NCI-H748 (cell line): Measurements from ENCODE around the gene RAB40B.

Experiments
- DNase-seq: peaks from one replicate; lab custom pipeline; 2025; ENCODE audit not compliant: unreplicated experiment; lab: John Stamatoyannopoulos, UW

RAB40B gene

DNA sequence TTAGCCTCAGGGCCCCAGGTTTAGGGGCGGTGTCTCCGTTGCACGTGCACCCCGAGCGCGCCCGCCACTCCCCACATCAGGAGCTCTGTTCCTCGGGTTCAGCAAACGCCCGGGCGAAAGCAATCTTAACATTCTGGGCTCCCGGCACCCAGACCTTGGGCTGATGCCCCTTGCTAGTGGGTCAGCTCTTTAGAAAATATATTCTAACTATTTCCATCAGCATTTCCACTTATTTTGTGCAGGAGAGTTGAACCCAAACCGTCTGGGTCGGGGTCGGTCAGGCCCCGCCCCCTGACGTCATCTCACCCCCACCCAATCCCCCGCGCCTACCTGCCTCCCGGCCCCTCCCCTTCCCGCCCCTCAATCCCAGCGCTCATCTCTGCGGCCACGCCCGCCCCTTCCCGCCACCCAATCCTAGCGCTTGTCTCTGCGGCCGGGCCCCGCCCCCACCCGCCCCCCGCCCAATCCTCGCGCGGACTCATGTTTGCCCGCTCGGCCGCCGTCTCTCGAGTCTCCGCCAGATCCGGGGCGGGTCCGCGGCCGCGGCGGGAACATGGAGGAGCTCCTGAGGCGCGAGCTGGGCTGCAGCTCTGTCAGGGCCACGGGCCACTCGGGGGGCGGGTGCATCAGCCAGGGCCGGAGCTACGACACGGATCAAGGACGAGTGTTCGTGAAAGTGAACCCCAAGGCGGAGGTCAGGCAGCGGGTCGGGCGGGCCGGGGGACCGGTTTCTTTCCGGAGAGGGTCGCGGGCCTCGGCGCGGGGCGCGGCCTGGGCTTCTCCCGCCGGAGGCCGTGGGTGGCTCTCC lies 17.9 kb upstream of the RAB40B start, which contains the start of gene FN3KRP:
FN3KRP (plus strand) TSS at position 504 of the 808 bp plus-strand sequence; CDS start at position 554, 50 bp downstream.
- DNase-seq = peak; percentile 96

- no peak for DNase-seq
These were observed 14.7 kb upstream of the RAB40B start for GRCh38 chr17:82713071-82713723.

GRCh38 chr17:82710499-82711232 lies 12.2 kb upstream of the RAB40B start:
- no peak for DNase-seq

DNA sequence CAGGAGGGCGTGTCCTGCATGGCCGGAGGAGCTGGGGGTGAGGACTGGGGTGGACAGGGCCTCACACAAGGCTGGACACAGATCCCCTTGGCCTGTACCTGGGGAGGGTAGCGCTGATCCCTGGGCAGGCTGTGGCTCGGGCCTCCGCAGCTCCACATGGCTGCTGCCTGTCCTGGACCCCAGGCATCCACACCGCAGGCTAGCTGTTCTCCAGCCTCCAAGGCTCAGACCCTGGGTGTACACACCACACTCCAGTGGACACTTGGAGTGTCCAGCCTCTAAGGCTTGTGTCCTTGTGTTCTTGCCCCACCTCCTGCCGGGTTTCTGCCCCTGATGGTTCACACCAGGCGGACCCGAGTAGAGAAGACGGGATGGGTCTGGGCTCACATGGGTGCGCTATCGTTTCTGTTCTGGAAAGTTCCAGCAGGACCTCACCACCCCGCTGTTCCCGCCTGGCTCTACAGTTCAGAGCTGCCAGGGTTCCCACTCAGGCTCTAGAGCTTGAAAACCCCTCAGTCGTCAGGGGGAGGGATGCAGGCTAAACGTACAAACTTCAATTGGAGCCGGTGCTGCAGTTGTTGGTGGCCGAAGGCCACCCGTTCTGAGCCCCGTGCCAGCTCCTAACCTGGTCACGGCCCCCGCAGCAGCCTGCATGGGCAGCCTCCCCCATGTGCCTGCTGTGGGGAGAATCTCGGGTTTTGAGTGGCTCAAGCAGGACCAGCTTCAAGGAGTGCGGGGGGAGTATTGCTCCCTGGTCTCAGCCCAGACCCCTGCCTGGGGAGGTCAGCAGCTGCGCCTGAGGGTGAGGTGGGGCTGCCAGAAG lies 11.4 kb upstream of the RAB40B start:
- DNase-seq = no peak

DNA sequence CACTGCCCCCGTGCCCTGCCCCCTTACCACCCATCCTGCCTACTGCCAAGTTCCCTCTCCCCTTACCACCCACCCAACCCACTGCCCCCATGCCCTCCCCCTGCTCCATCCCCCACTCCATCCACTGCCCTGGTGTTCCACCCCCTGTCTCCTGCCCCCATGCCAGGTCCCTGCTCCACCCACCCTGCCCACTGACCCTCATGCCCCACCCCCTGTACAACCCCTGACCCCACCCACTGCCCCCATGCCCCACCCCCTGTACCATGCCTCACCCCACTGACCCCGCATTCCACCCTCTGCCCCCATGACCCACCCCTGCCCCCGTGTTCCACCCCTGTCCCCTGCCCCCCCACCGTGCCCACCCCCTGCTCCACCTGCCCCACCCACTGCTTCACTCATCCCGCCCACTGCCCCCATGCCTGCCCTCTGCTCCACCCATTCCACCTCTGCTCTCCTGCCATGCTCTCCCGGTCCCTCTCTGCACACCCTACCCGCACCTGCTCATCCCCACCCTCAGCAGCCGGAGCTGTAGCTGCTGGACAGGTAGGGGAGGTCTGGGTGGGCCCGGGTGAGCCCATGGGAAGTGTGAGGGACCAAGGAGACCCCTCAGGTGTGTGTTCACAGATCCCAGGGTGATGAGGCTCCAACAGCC lies 10.7 kb upstream of the RAB40B start:
- no peak for DNase-seq

DNA sequence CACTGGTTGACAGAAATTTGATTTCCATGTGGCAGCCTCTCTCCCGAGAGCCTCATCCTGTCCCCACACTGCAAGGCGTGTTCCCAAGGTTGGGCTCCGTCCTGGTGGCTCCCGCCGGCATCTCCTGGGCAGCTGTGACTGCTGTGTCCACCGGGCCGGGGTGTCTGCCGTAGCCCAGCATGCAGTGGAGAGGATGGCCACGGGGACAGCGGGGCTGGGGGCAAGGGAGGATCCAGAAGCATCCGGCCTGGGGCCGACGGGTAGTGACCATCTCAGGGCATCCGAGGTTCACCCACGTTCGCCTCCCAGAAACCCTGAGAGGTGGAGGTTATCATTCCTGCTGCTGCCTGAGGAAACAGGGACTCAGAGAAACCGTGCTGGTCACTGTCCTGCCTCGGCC lies 7.3 kb upstream of the RAB40B start:
- no peak for DNase-seq

- DNase-seq = no peak
These were observed 6.4 kb upstream of the RAB40B start for GRCh38 chr17:82704886-82705285.

DNA sequence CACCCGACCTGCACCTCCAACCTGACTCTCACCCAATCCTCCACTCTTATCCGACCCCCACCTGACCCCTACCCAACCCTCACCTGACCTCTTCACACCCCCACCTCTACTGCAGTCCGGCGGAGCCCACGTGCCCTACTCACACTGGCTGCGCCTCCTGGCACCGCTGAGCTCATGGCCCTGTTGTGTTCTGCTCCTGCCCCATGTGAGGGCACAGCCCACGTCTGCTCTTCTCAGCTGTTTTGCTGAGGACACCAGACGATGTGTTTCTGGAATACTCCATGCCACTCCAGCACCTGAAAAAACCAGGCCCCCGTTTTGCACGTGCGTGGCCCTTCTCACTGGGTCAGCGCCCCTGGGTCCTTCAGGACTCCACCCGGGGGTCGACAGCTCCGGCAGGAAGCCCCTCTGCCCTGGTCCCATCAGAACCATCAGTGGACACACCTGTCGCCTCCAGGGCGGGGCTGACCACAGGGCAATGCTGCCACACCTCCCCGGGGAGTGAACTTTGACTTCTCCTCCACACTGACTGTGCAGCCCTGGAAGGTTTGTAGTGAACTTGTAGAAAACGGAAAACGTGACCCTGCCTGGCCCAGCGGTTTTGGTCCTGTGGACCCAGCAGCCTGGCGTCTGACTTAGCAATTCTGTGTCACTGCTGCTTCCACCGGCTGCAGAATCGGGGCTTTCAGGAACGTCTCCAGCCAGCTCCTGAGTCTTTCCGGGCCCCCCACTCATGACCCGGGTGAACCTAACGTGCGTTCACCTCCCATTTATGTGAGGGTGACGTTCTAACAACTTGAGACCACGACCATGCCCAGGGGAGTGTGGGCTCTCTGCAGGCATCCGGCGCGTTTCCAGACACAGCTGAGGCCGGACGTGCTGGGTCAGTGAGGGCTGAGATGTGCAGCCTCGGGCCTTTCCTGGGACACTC lies 5.7 kb upstream of the RAB40B start:
- DNase-seq = no peak

DNA sequence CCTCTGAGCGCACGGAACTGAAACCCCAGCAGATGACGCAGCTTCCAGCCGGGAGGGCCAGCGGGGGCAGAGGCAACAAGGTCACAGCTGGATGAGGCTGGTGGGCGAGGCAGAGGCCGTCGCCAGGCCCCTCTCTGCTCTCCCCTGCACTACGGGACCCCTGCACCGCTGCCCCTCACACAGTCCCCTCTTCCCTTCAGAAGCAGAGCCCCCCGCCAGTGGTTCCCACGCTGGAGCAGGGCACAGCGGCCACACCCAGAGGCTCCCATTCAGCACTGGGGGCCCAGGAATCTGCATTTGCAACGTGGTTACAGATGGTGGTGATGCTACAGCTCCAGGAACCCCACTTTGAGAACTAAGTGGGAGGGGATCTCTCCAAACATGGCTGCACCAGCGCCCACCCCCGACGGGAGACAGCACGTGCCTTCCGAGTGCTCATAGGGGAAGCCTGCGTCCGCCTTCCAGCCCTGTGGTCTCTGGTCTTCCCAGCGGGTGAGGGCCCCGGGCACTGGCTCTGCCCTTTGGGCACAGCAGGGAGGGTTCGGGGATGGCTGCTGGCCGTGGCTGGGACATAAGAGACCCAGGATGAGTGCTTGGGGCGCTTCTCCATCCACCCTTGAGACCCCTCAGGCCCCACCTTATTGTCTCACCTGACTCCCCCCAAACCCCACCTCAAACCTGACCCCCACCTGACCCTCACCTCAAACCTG lies 4.7 kb upstream of the RAB40B start:
- no peak for DNase-seq

DNA sequence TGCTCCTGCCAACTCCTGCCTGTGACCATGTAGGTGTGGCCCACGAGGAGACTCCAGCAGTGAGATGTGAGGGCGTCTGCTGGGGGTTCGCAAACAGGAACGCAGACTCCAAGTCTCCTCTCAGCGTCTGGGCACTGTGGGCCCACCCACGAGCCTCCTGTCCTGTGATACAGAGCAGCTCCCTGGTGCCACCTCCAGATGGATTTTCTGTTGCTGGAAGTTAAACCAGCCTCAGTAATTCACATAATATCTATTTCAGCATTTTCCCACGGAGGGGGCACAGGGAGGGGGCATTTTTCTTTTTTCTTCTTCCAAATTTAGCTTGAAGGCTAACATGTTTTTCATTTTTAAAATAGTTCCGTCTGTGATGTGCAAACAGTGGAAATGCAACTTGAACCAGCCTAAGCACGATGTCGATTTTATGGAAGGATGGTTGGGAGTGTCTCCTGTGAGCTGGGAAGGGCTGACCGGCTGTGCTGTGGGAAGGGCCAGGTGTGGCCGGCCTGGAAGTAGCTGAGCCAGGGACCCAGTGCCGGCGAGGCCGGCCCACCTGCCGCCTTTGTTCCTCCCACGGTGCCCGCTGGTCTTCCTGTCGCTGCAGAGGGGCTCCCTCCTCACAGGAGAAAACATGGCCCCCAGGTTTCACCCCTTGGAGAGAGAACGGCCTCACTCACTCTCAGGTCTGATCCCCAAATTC lies 3.9 kb upstream of the RAB40B start:
- DNase-seq = no peak

DNA sequence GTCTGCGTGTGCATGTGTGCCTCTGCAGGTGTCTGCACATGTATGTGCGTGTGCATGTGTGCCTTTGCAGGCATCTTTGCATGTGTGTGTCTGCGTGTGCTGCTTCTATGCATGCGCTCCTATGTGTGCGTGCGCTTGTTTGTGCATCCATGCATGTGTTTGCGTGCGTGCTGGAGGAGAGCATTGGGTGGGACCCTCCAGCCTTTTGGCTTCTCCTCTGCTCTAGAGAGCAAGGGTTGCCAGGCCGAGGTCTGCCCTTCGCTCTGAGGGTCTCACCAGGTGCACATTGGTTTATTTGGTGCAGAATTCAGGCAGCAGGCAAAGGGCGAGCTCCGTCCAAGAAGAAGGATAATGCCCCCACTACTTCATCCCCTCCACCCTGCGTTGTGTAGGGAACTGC lies 1.1 kb upstream of the RAB40B start:
- no peak for DNase-seq

DNA sequence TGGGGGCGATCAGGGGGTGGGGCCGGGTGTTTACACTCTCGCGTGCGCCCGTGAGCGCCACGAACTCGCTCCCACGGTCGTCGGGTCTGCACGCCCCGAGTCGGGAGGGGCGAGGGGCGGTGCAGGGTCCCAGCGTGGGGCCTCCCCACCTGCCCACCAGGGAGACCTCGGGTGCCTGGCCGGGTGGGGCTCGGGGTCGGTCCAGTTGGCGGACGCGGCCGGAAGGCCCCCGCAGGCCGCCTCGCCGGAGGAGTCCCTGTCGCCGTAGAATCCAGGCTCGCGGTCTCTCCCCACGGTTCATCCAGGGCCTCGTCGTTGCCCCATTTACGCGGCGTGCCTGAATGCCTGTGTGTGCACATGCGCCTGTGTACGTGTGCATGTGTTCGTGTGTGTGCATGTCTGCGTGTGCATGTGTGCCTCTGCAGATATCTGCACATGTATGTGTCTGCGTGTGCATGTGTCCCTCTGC lies 510 bp upstream of the RAB40B start:
- DNase-seq = no peak

DNA sequence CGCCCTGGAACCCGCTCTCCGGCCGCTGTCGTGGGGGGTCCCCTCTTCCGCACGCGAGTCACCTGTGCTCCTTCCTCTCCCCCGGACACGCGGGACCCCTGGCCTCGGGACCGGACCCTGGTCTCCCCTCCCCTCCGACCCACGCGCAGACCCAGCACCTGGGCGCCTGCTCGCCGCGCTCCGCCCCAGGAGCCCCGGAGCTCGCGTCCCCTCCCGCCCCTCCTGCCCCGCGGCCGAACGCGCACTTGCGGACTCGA lies 762 bp downstream of the RAB40B start:
- DNase-seq = no peak

DNA sequence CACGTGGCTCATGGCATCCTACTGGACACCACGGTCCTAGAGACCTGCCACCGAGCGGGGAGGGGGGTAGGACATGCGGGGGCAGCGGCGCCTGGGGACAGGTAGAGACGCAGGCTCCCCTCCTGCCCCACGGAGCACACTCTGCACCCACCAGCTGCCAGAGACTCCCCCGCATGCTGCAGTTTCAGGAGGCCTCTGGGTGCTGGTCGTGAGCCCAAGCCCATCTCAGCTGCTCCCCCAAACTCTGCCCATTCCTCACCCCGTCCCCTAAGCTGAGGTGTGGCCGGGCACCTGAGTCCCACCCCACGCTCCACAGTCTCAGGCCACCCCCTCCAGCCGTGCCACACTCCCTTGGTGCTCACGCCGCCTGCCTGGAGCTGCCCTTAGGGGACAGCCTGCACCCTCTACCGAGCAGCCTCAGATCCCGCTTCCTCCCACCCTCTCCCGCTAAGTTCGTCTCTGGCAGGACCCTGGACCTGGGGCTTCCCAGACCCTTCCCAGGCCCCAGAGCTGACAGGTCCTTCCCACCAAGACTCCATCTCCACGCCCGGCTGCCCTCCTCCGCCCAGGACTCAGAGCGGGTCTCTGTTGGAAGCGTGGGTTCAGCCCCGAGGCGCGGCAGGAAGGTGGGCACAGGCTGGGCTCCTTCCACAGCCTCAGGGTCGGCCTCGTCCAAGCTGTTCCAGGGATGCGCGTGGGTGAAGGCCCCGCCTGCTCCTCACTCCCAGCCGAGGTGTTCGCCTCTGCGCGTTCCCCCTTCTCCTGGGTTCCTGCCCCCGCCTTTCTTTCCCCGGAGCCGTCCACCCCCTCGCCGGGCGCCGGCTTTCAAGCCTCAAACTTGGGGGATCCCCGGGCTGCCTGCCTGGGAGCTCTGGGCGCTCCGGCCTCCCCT lies 1.3 kb downstream of the RAB40B start:
- DNase-seq = peak; percentile 25

DNA sequence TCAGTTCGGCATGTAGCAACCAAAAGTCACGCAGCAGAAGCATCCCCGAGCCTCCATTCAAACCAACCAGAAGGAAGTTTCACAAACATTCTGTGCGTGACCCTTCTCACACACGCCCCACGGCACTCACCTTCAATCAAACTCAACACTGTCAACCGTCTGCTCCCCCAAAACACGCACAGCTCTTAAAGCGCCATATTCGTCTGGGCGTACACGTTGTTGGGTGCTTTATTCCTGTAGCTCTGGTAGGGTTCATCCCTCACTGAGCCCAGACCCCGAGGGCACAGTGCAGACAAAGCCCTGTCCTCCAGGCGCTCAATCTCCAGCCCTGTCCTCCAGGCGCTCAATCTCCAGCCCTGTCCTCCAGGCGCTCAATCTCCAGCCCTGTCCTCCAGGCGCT lies 2.2 kb downstream of the RAB40B start:
- DNase-seq = no peak

DNA sequence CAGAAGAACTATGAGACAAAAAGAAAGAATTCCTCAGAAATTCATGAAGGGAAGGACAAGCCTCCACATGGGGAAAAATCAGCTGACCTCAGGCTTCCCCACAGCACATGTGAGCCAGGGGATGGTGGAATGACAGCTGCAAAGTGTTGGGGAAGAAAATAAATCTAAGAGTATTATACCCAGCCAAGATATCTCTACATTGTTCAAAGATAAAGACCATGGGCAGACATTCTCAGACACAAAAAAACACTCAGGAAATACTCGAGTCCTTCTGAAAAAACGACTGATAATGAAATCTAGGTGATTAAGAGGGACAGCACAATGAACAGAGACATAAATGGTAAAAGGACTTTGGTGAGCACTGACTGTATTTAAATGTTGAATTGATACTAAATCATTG lies 3.9 kb downstream of the RAB40B start:
- DNase-seq = no peak

GRCh38 chr17:82693168-82693867 lies 5.2 kb downstream of the RAB40B start:
- DNase-seq = no peak
